Activated CD8-positive, alpha-beta T cell treated with anti-CD3 and anti-CD28 coated beads for 36 hours (primary cell): ENCODE measurements around the gene GALNT9. TPM values are rescaled to one million over a fixed set of nuclear protein-coding genes. Genes with fewer than 3 reads are reported as not detected.

Experiments
- ATAC-seq: fragments of 200-7000 bp; cut with Tn5 transposase; one replicate; pipeline ENCODE4 v1.10.0; 2021; ENCODE audit warnings: mild to moderate bottlenecking, moderate library complexity
- CTCF ChIA-PET: fragments of 350-600 bp; sonication (Branson Sonifier 250); formaldehyde crosslinking; loops from one replicate; lab custom pipeline; 2021; ENCODE audit warnings: antibody characterized with exemption; lab: Charles Lee
- POLR2A ChIA-PET: fragments of 350-600 bp; sonication (Branson Sonifier 250); formaldehyde crosslinking; loops from one replicate; lab custom pipeline; 2021; ENCODE audit warnings: antibody characterized with exemption; lab: Charles Lee
- DNase-seq: peaks from one replicate; pipeline ENCODE4 v3.0.0-alpha.2; 2020
- H3K27ac Mint-ChIP-seq: one replicate; pipeline ENCODE4 v1.8.0; 2021; ENCODE audit warnings: mild to moderate bottlenecking, mixed read lengths
- H3K27me3 Mint-ChIP-seq: one replicate; pipeline ENCODE4 v1.8.0; 2021; ENCODE audit warnings: mixed read lengths
- H3K36me3 Mint-ChIP-seq: one replicate; pipeline ENCODE4 v1.8.0; 2021; ENCODE audit warnings: low read depth, mixed read lengths
- H3K4me1 Mint-ChIP-seq: one replicate; pipeline ENCODE4 v1.8.0; 2021; ENCODE audit warnings: low read depth, mixed read lengths
- H3K4me3 Mint-ChIP-seq: one replicate; pipeline ENCODE4 v1.8.0; 2021; ENCODE audit warnings: mild to moderate bottlenecking, moderate library complexity, mixed read lengths
- H3K9me3 Mint-ChIP-seq: one replicate; pipeline ENCODE4 v1.8.0; 2021; ENCODE audit warnings: mixed read lengths
- CTCF ChIP-seq: fragments of 200-600 bp; IDR thresholded peaks from one replicate; pipeline ENCODE4 v1.8.0; 2022; ENCODE audit warnings: antibody characterized with exemption, mild to moderate bottlenecking
- intact Hi-C: fragments of 100-400 bp; cut with micrococcal nuclease; formaldehyde crosslinking; loops from one replicate; pipeline ENCODE4 v1.10.0; 2022
- total RNA-seq, 2 experiments: library from RNA; stranded (reverse); gene quantifications; one replicate each; pipeline ENCODE4 v1.2.3, GENCODE V29; 2021

GALNT9 gene
- total RNA-seq, 2 experiments from 2014 or later: not detected

- Mint-ChIP-seq H3K9me3 (no peaks in the 10 kb centered on the region), H3K36me3 (no peaks in the 10 kb centered on the region), H3K27ac (no peak overlapping the region), H3K27me3 (peaks cover 21% of the 10 kb centered on the region), H3K4me3 (no peak overlapping the region), H3K4me1 (peaks cover 7% of the 10 kb centered on the region)
- no peak for DNase-seq
- TF ChIP-seq CTCF: no peak
- intact Hi-C loops: no loop called here
- CTCF ChIA-PET: no interaction called here
- POLR2A ChIA-PET: interaction anchor here (0.6 kb wide), 1 partner anchor 230 kb away, joined by 4 read pairs; no protein-coding TSS in a partner anchor
- ATAC-seq: no peak
Observed at GRCh38 chr12:132321321-132322118, 7.9 kb downstream of the GALNT9 start.

- Mint-ChIP-seq H3K27ac (no peak overlapping the region), H3K27me3 (peaks cover 23% of the 10 kb centered on the region), H3K9me3 (no peaks in the 10 kb centered on the region), H3K36me3 (no peaks in the 10 kb centered on the region), H3K4me1 (peaks cover 7% of the 10 kb centered on the region), H3K4me3 (no peak overlapping the region)
- ATAC-seq (no peak), DNase-seq (no peak)
- no peak for TF ChIP-seq CTCF
- ChIA-PET POLR2A (interaction anchor here (0.6 kb wide), 1 partner anchor 229 kb away, joined by 4 read pairs; no protein-coding TSS in a partner anchor), CTCF (no interaction called here)
- intact Hi-C loops: no loop called here
Observed at GRCh38 chr12:132320767-132321211, 8.6 kb downstream of the GALNT9 start.

DNA sequence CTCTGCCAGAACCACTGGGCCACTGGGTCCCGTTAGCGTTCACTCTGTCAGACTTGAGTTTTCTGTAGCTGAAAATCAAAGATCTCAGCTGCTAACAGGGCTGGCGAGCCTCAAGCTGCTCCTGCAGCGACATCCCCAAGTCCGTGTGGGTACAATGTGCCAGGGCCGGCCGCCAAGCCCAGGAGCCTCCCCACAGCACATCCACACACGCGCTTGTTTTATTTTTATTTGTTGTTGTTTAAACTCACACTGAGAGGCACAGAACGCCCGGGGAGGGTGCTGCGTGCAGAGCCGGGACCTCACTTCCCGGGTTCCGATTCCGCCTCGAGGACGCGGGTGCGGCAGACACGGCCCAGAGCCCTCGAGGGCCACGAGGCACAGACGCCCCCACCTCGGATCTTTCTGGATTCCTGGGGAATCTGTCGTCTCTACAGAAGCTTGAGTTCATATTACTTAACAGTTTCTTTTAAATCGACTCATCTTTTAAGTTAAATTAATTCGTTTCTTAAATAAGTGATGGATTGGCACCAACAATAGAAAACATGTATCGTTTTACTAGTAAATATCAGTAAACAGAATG, 9.3 kb downstream of the GALNT9 start:
- no peak for TF ChIP-seq CTCF
- intact Hi-C loops: no loop called here
- Mint-ChIP-seq H3K4me1 (peaks cover 7% of the 10 kb centered on the region), H3K9me3 (no peaks in the 10 kb centered on the region), H3K4me3 (no peak overlapping the region), H3K27ac (no peak overlapping the region), H3K27me3 (peaks cover 21% of the 10 kb centered on the region), H3K36me3 (no peaks in the 10 kb centered on the region)
- DNase-seq: no peak
- no peak for ATAC-seq
- POLR2A ChIA-PET: no interaction called here
- CTCF ChIA-PET: interaction anchor here (1.7 kb wide), 1 partner anchor 166 kb away, joined by 4 read pairs; no protein-coding TSS in a partner anchor

DNA sequence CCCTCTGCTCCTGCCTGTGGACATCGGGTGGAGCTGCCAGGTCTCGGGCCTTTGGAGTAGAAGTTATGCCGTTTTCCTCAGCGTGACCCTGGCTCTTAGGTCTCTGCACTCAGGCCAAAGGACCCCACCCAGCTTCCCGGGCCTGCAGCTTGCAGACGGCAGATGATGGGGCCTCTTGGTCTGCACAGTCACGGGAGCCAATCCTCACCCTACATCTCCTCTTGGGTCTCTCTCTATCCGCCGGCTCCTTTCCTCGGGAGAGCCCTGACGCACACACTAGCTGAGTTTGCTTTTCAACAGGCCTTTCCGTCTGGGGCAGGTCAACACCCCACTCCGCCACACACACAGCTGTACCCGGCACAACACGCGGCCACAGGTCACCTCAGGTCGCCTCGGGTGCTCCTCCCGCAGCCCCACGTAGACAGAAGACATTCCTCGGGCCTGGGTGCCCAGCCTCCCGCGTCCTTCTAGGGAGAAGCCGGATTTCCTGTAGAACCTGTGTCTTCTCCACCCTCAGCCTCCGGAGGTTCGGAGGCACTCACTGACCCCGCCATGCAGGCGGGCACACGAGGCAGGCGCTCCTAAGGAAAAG, 9.9 kb downstream of the GALNT9 start:
- Mint-ChIP-seq H3K4me3 (no peak overlapping the region), H3K27me3 (peaks cover 18% of the 10 kb centered on the region), H3K27ac (no peak overlapping the region), H3K36me3 (no peaks in the 10 kb centered on the region), H3K9me3 (no peaks in the 10 kb centered on the region), H3K4me1 (peaks cover 7% of the 10 kb centered on the region)
- ATAC-seq (no peak), DNase-seq (no peak)
- POLR2A ChIA-PET: interaction anchor here (1.0 kb wide), 1 partner anchor 10 kb away, joined by 3 read pairs; the partner anchor contains the start of gene GALNT9
- CTCF ChIA-PET: interaction anchor here (1.7 kb wide), 1 partner anchor 166 kb away, joined by 4 read pairs; no protein-coding TSS in a partner anchor
- intact Hi-C loops: no loop called here
- no peak for TF ChIP-seq CTCF
